ENCODE results near the gene CNTNAP5. TPM values are rescaled to one million over a fixed set of nuclear protein-coding genes. Genes with fewer than 3 reads are reported as not detected.

The CNTNAP5 gene
- total and polyA plus RNA-seq, 2 of the 13 experiments (the other 11 are each of a cell fraction or from before 2014, with no cell fraction given), result not detected

DNA sequence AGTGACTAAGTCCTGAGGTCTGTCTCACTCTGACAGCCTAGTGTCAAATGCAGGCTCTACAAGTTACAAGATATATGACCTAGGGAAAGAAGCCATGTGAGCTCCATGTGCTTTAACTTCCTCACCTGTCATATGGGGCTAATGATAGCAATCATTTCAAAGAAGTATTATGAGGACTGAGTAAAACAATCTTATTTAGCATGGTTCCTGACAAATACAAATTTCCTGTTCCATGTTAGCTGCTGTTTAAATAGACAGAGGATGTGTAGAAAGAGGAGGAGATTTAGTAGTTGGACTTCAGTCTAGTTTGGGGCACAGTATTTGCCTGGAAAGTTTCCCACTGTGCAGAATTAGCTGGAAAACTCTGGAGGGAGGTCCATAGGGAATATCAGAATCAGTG lies 545.8 kb downstream of the CNTNAP5 start (continued):
- TF ChIP-seq TP53 (CRISPR knock-in tag; conservative IDR thresholded peaks at IDR 0.05) (0 out of 2 replicates have a peak, but pooled peaks have one; percentile 69), ZNF7 (CRISPR knock-in tag; IDR thresholded peaks at IDR 0.05) (no peak), TCF12 (IDR thresholded peaks at IDR 0.05) (no peak), TCF12 (CRISPR knock-in tag; IDR thresholded peaks at IDR 0.05) (0 out of 2 replicates have a peak, but pooled peaks have one; percentile 33), ZFP82 (CRISPR knock-in tag; IDR thresholded peaks at IDR 0.05; ENCODE audit: borderline replicate concordance) (peak; percentile 86; the same call in 1 of the 2 replicates), NR3C1 (CRISPR knock-in tag; IDR thresholded peaks at IDR 0.05) (no peak), PHF21A (CRISPR knock-in tag; IDR thresholded peaks at IDR 0.05) (peak; percentile 59; the same call in 1 of the 2 replicates), ZNF558 (CRISPR knock-in tag; IDR thresholded peaks at IDR 0.05; ENCODE audit: borderline replicate concordance) (no peak; the same call in 1 of the 2 replicates), KAT2B (IDR thresholded peaks at IDR 0.05; ENCODE audit: borderline replicate concordance, low read depth, low read length) (no peak), ZKSCAN1 (IDR thresholded peaks at IDR 0.05; ENCODE audit: low read length) (no peak), GABPB1 (CRISPR knock-in tag; IDR thresholded peaks at IDR 0.05) (peak; percentile 22; the same call in 1 of the 2 replicates), ZNF253 (CRISPR knock-in tag; IDR thresholded peaks at IDR 0.05; ENCODE audit: borderline replicate concordance) (no peak), ZNF709 (CRISPR knock-in tag; IDR thresholded peaks at IDR 0.05) (no peak), ZNF232 (CRISPR knock-in tag; IDR thresholded peaks at IDR 0.05; ENCODE audit: borderline replicate concordance) (peak; percentile 86), AKAP8 (CRISPR knock-in tag; IDR thresholded peaks at IDR 0.05) (no peak), RFX5 (IDR thresholded peaks at IDR 0.05; ENCODE audit: low read depth, low read length) (no peak), FOXA1 (IDR thresholded peaks at IDR 0.05) (no peak), FOXA1 (CRISPR knock-in tag; IDR thresholded peaks at IDR 0.05) (peak; percentile 74; the same call in 1 of the 2 replicates), ZNF629 (CRISPR knock-in tag; conservative IDR thresholded peaks at IDR 0.05) (peak; percentile 58; the same call in 1 of the 2 replicates)
- TF ChIP-seq, protein P1, sequence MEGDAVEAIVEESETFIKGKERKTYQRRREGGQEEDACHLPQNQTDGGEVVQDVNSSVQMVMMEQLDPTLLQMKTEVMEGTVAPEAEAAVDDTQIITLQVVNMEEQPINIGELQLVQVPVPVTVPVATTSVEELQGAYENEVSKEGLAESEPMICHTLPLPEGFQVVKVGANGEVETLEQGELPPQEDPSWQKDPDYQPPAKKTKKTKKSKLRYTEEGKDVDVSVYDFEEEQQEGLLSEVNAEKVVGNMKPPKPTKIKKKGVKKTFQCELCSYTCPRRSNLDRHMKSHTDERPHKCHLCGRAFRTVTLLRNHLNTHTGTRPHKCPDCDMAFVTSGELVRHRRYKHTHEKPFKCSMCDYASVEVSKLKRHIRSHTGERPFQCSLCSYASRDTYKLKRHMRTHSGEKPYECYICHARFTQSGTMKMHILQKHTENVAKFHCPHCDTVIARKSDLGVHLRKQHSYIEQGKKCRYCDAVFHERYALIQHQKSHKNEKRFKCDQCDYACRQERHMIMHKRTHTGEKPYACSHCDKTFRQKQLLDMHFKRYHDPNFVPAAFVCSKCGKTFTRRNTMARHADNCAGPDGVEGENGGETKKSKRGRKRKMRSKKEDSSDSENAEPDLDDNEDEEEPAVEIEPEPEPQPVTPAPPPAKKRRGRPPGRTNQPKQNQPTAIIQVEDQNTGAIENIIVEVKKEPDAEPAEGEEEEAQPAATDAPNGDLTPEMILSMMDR (CRISPR knock-in tag; IDR thresholded peaks at IDR 0.05), result no peak
- TF ChIP-seq, protein P2, sequence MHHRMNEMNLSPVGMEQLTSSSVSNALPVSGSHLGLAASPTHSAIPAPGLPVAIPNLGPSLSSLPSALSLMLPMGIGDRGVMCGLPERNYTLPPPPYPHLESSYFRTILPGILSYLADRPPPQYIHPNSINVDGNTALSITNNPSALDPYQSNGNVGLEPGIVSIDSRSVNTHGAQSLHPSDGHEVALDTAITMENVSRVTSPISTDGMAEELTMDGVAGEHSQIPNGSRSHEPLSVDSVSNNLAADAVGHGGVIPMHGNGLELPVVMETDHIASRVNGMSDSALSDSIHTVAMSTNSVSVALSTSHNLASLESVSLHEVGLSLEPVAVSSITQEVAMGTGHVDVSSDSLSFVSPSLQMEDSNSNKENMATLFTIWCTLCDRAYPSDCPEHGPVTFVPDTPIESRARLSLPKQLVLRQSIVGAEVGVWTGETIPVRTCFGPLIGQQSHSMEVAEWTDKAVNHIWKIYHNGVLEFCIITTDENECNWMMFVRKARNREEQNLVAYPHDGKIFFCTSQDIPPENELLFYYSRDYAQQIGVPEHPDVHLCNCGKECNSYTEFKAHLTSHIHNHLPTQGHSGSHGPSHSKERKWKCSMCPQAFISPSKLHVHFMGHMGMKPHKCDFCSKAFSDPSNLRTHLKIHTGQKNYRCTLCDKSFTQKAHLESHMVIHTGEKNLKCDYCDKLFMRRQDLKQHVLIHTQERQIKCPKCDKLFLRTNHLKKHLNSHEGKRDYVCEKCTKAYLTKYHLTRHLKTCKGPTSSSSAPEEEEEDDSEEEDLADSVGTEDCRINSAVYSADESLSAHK (CRISPR knock-in tag; IDR thresholded peaks at IDR 0.05; ENCODE audit: borderline replicate concordance), result no peak
- TF ChIP-seq, protein P3, sequence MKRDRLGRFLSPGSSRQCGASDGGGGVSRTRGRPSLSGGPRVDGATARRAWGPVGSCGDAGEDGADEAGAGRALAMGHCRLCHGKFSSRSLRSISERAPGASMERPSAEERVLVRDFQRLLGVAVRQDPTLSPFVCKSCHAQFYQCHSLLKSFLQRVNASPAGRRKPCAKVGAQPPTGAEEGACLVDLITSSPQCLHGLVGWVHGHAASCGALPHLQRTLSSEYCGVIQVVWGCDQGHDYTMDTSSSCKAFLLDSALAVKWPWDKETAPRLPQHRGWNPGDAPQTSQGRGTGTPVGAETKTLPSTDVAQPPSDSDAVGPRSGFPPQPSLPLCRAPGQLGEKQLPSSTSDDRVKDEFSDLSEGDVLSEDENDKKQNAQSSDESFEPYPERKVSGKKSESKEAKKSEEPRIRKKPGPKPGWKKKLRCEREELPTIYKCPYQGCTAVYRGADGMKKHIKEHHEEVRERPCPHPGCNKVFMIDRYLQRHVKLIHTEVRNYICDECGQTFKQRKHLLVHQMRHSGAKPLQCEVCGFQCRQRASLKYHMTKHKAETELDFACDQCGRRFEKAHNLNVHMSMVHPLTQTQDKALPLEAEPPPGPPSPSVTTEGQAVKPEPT (CRISPR knock-in tag; IDR thresholded peaks at IDR 0.05; ENCODE audit: low read depth), result no peak
- TF ChIP-seq, protein P4, sequence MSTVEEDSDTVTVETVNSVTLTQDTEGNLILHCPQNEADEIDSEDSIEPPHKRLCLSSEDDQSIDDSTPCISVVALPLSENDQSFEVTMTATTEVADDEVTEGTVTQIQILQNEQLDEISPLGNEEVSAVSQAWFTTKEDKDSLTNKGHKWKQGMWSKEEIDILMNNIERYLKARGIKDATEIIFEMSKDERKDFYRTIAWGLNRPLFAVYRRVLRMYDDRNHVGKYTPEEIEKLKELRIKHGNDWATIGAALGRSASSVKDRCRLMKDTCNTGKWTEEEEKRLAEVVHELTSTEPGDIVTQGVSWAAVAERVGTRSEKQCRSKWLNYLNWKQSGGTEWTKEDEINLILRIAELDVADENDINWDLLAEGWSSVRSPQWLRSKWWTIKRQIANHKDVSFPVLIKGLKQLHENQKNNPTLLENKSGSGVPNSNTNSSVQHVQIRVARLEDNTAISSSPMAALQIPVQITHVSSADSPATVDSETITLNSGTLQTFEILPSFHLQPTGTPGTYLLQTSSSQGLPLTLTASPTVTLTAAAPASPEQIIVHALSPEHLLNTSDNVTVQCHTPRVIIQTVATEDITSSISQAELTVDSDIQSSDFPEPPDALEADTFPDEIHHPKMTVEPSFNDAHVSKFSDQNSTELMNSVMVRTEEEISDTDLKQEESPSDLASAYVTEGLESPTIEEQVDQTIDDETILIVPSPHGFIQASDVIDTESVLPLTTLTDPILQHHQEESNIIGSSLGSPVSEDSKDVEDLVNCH (CRISPR knock-in tag; IDR thresholded peaks at IDR 0.05), result no peak
- TF ChIP-seq, protein P5, sequence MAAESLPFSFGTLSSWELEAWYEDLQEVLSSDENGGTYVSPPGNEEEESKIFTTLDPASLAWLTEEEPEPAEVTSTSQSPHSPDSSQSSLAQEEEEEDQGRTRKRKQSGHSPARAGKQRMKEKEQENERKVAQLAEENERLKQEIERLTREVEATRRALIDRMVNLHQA (CRISPR knock-in tag; IDR thresholded peaks at IDR 0.05), result no peak
